Measurements from ENCODE around the gene NUP210L. TPM values are rescaled to one million over a fixed set of nuclear protein-coding genes. Genes with fewer than 3 reads are reported as not detected.
A peak's percentile ranks its signal among the peaks of the same experiment; 100 is the strongest.

Gene NUP210L
- total and polyA plus RNA-seq, 2 of the 13 experiments (the other 11 are each of a cell fraction or from before 2014, with no cell fraction given): not detected

GRCh38 chr1:154182344-154183045, 27.6 kb upstream of the NUP210L start (continued):
- no peak for TF ChIP-seq ARID5B (CRISPR knock-in tag; IDR thresholded peaks at IDR 0.05)
- TF ChIP-seq TFDP1 (CRISPR knock-in tag; IDR thresholded peaks at IDR 0.05; ENCODE audit: borderline replicate concordance): peak; percentile 51; the same call in 1 of the 2 replicates
- TF ChIP-seq ZNF841 (CRISPR knock-in tag; IDR thresholded peaks at IDR 0.05; ENCODE audit: borderline replicate concordance): no peak
- no peak for TF ChIP-seq ZNF451 (CRISPR knock-in tag; IDR thresholded peaks at IDR 0.05)
- TF ChIP-seq ZNF512B (CRISPR knock-in tag; IDR thresholded peaks at IDR 0.05; ENCODE audit: borderline replicate concordance): no peak
- 0 out of 2 replicates have a peak, but pooled peaks have one; percentile 28 for TF ChIP-seq WIZ (CRISPR knock-in tag; IDR thresholded peaks at IDR 0.05)
- no peak for TF ChIP-seq KDM6A (CRISPR knock-in tag; IDR thresholded peaks at IDR 0.05; ENCODE audit: low read depth)
- no peak for TF ChIP-seq MLLT10 (CRISPR knock-in tag; IDR thresholded peaks at IDR 0.05)
- peak; percentile 25 for TF ChIP-seq XRCC5 (optimal IDR thresholded peaks at IDR 0.05; ENCODE audit: low read length)
- no peak for TF ChIP-seq NFYC (CRISPR knock-in tag; IDR thresholded peaks at IDR 0.05)
- TF ChIP-seq PAF1 (CRISPR knock-in tag; IDR thresholded peaks at IDR 0.05): no peak
- peak; percentile 15; the same call in 1 of the 2 replicates for TF ChIP-seq ZNF605 (CRISPR knock-in tag; IDR thresholded peaks at IDR 0.05)
- TF ChIP-seq ZSCAN5A (CRISPR knock-in tag; IDR thresholded peaks at IDR 0.05; ENCODE audit: borderline replicate concordance): 0 out of 2 replicates have a peak, but pooled peaks have one; percentile 56
- TF ChIP-seq ZGPAT (CRISPR knock-in tag; IDR thresholded peaks at IDR 0.05): no peak
- no peak for TF ChIP-seq HDAC1 (CRISPR knock-in tag; IDR thresholded peaks at IDR 0.05)
- TF ChIP-seq IRX3 (CRISPR knock-in tag; IDR thresholded peaks at IDR 0.05; ENCODE audit: borderline replicate concordance, low read depth): peak; percentile 74; the same call in 1 of the 2 replicates
- TF ChIP-seq ARID2 (CRISPR knock-in tag; IDR thresholded peaks at IDR 0.05; ENCODE audit: borderline replicate concordance): peak; percentile 48; the same call in 1 of the 2 replicates
- no peak; the same call in 1 of the 2 replicates for TF ChIP-seq ZNF558 (CRISPR knock-in tag; IDR thresholded peaks at IDR 0.05; ENCODE audit: borderline replicate concordance)
- TF ChIP-seq NFE2 (CRISPR knock-in tag; IDR thresholded peaks at IDR 0.05): no peak

Data from HepG2 (cell line).